HEK293 (cell line): Measurements from ENCODE around the gene TMEM131L.

Experiments used
- KLF1 ChIP-seq: fragments of 450-650 bp; formaldehyde crosslinking; IDR thresholded peaks from 2 replicates; pipeline ENCODE4 v1.5.1; 2016; ENCODE audit warnings: missing biosample characterization, missing genetic modification characterization
- SALL2 ChIP-seq: fragments of 450-650 bp; formaldehyde crosslinking; IDR thresholded peaks from 2 replicates; pipeline ENCODE4 v1.5.0; 2017; ENCODE audit warnings: missing biosample characterization, mild to moderate bottlenecking, missing genetic modification characterization, borderline replicate concordance
- SP2 ChIP-seq: fragments of 450-650 bp; formaldehyde crosslinking; IDR thresholded peaks from 2 replicates; pipeline ENCODE4 v1.5.1; 2016; ENCODE audit warnings: missing biosample characterization, missing genetic modification characterization
- ZNF433 ChIP-seq: fragments of 450-650 bp; formaldehyde crosslinking; IDR thresholded peaks from 2 replicates; pipeline ENCODE4 v1.5.1; 2016; ENCODE audit warnings: missing biosample characterization, missing genetic modification characterization, low read depth
- ZNF510 ChIP-seq: fragments of 450-650 bp; formaldehyde crosslinking; IDR thresholded peaks from 2 replicates; pipeline ENCODE4 v1.5.1; 2018; ENCODE audit warnings: mild to moderate bottlenecking, missing genetic modification characterization, missing biosample characterization; ENCODE audit not compliant: insufficient replicate concordance
- ZNF560 ChIP-seq: fragments of 450-650 bp; formaldehyde crosslinking; IDR thresholded peaks from 2 replicates; pipeline ENCODE4 v1.5.1; 2017; ENCODE audit warnings: missing biosample characterization, missing genetic modification characterization, borderline replicate concordance
- ZNF747 ChIP-seq: fragments of 450-650 bp; formaldehyde crosslinking; IDR thresholded peaks from 2 replicates; pipeline ENCODE4 v1.5.1; 2016; ENCODE audit warnings: missing biosample characterization, missing genetic modification characterization
- TF ChIP-seq, protein P1 (sequence below): fragments of 450-650 bp; formaldehyde crosslinking; IDR thresholded peaks from 2 replicates; pipeline ENCODE4 v1.5.1; 2016; ENCODE audit warnings: missing biosample characterization, missing genetic modification characterization
- TF ChIP-seq, protein P2 (sequence below): fragments of 450-650 bp; formaldehyde crosslinking; IDR thresholded peaks from 2 replicates; pipeline ENCODE4 v1.5.1; 2016; ENCODE audit warnings: missing biosample characterization, missing genetic modification characterization
- TF ChIP-seq, protein P3 (sequence below): fragments of 450-650 bp; formaldehyde crosslinking; optimal IDR thresholded peaks from 2 replicates; pipeline ENCODE3; 2016; ENCODE audit warnings: missing biosample characterization, mild to moderate bottlenecking, missing genetic modification characterization
- TF ChIP-seq, protein P4 (sequence below): fragments of 450-650 bp; formaldehyde crosslinking; IDR thresholded peaks from 2 replicates; pipeline ENCODE4 v1.5.1; 2016; ENCODE audit warnings: missing biosample characterization, missing genetic modification characterization
- TF ChIP-seq, protein P5 (sequence below): fragments of 450-650 bp; formaldehyde crosslinking; IDR thresholded peaks from 2 replicates; pipeline ENCODE4 v1.5.1; 2016; ENCODE audit warnings: missing biosample characterization, missing genetic modification characterization

DNA sequence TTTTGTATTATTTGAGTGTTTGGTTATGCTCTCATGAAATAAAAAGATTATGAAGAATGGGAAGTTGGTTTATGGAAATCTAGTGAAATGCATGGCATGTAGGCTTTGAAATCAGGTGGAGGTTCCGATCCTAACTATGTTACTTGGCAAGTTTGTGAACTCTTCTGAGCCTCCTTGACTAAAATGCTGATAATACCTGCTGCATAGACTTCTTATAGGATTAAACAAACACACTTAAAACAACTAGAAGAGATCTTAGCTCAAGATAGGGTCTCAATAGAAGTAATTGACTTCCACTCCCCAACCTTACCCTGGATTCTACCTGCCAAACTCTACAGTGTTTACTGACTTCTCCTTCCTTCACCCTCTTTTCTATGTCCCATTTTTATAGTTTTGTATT is 195.7 kb downstream of the TMEM131L start:
- TF ChIP-seq ZNF433 (tag by site-specific recombination) (no peak), SP2 (tag by site-specific recombination) (no peak), KLF1 (tag by site-specific recombination) (no peak), SALL2 (tag by site-specific recombination) (no peak), ZNF560 (no peak), ZNF510 (tag by site-specific recombination) (no peak), ZNF747 (tag by site-specific recombination) (no peak)
- TF ChIP-seq, protein P1, sequence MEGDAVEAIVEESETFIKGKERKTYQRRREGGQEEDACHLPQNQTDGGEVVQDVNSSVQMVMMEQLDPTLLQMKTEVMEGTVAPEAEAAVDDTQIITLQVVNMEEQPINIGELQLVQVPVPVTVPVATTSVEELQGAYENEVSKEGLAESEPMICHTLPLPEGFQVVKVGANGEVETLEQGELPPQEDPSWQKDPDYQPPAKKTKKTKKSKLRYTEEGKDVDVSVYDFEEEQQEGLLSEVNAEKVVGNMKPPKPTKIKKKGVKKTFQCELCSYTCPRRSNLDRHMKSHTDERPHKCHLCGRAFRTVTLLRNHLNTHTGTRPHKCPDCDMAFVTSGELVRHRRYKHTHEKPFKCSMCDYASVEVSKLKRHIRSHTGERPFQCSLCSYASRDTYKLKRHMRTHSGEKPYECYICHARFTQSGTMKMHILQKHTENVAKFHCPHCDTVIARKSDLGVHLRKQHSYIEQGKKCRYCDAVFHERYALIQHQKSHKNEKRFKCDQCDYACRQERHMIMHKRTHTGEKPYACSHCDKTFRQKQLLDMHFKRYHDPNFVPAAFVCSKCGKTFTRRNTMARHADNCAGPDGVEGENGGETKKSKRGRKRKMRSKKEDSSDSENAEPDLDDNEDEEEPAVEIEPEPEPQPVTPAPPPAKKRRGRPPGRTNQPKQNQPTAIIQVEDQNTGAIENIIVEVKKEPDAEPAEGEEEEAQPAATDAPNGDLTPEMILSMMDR (tag by site-specific recombination), result no peak
- TF ChIP-seq, protein P2, sequence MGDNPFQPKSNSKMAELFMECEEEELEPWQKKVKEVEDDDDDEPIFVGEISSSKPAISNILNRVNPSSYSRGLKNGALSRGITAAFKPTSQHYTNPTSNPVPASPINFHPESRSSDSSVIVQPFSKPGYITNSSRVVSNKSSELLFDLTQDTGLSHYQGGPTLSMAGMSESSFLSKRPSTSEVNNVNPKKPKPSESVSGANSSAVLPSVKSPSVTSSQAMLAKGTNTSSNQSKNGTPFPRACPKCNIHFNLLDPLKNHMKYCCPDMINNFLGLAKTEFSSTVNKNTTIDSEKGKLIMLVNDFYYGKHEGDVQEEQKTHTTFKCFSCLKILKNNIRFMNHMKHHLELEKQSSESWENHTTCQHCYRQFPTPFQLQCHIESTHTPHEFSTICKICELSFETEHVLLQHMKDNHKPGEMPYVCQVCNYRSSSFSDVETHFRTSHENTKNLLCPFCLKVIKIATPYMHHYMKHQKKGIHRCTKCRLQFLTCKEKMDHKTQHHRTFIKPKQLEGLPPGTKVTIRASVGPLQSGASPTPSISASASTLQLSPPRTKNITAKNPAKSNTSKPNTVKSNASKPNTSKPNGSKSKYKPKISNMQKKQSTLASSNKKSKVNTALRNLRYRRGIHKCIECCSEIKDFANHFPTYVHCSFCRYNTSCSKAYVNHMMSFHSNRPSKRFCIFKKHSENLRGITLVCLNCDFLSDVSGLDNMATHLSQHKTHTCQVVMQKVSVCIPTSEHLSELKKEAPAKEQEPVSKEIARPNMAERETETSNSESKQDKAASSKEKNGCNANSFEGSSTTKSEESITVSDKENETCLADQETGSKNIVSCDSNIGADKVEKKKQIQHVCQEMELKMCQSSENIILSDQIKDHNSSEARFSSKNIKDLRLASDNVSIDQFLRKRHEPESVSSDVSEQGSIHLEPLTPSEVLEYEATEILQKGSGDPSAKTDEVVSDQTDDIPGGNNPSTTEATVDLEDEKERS, result no peak
- TF ChIP-seq, protein P3, sequence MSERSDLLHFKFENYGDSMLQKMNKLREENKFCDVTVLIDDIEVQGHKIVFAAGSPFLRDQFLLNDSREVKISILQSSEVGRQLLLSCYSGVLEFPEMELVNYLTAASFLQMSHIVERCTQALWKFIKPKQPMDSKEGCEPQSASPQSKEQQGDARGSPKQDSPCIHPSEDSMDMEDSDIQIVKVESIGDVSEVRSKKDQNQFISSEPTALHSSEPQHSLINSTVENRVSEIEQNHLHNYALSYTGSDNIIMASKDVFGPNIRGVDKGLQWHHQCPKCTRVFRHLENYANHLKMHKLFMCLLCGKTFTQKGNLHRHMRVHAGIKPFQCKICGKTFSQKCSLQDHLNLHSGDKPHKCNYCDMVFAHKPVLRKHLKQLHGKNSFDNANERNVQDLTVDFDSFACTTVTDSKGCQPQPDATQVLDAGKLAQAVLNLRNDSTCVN (tag by site-specific recombination), result no peak
- TF ChIP-seq, protein P4, sequence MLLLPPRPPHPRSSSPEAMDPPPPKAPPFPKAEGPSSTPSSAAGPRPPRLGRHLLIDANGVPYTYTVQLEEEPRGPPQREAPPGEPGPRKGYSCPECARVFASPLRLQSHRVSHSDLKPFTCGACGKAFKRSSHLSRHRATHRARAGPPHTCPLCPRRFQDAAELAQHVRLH (tag by site-specific recombination), result no peak
- TF ChIP-seq, protein P5, sequence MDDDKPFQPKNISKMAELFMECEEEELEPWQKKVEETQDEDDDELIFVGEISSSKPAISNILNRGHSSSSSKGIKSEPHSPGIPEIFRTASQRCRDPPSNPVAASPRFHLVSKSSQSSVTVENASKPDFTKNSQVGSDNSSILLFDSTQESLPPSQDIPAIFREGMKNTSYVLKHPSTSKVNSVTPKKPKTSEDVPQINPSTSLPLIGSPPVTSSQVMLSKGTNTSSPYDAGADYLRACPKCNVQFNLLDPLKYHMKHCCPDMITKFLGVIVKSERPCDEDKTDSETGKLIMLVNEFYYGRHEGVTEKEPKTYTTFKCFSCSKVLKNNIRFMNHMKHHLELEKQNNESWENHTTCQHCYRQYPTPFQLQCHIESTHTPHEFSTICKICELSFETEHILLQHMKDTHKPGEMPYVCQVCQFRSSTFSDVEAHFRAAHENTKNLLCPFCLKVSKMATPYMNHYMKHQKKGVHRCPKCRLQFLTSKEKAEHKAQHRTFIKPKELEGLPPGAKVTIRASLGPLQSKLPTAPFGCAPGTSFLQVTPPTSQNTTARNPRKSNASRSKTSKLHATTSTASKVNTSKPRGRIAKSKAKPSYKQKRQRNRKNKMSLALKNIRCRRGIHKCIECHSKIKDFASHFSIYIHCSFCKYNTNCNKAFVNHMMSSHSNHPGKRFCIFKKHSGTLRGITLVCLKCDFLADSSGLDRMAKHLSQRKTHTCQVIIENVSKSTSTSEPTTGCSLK, result no peak
